NCI-H187 (cell line): ENCODE results near the gene MAPKBP1.
"Not testable (repeated sequence)": the region's sequence is repeated elsewhere in the genome, so short reads cannot be mapped to it uniquely, and the experiment has no call there.

ENCODE experiments used
- DNase-seq, 2 experiments: peaks; one replicate each; lab custom pipeline; 2025; lab: John Stamatoyannopoulos, UW

MAPKBP1 gene

GRCh38 chr15:41774062-41774881 is at the start of gene MAPKBP1:
Gene MAPKBP1 (plus strand): TSS chr15:41774484. CDS start chr15:41775276, 792 bp downstream.
- peak; percentile 83 to 92 for DNase-seq

- no peak for DNase-seq
These were observed 47.1 kb upstream of the MAPKBP1 start for GRCh38 chr15:41727143-41727542.

- DNase-seq: not testable (repeated sequence)
These were observed 46.2 kb upstream of the MAPKBP1 start for GRCh38 chr15:41728061-41728460.

GRCh38 chr15:41730543-41730942 is 43.7 kb upstream of the MAPKBP1 start:
- no peak for DNase-seq

GRCh38 chr15:41732483-41732882 is 41.8 kb upstream of the MAPKBP1 start:
- no peak for DNase-seq

- DNase-seq: no peak
These were observed 40.2 kb upstream of the MAPKBP1 start for GRCh38 chr15:41734079-41734478.

- DNase-seq: no peak
These were observed 39.2 kb upstream of the MAPKBP1 start for GRCh38 chr15:41735046-41735445.

- not testable (repeated sequence) for DNase-seq
These were observed 38.8 kb upstream of the MAPKBP1 start for GRCh38 chr15:41735492-41735891.

GRCh38 chr15:41746802-41747201 is 27.5 kb upstream of the MAPKBP1 start:
- DNase-seq: no peak

- DNase-seq: no peak
These were observed 18.1 kb upstream of the MAPKBP1 start for GRCh38 chr15:41756198-41756597.

- DNase-seq: peak in 1 of 2 experiments; percentile 35
These were observed 1.5 kb upstream of the MAPKBP1 start for GRCh38 chr15:41772720-41773331.

- DNase-seq: no peak
These were observed 954 bp upstream of the MAPKBP1 start for GRCh38 chr15:41773332-41773728.

- DNase-seq: no peak
These were observed 589 bp upstream of the MAPKBP1 start for GRCh38 chr15:41773729-41774061.

- DNase-seq: no peak
These were observed 666 bp downstream of the MAPKBP1 start for GRCh38 chr15:41774882-41775417.

GRCh38 chr15:41775651-41776050 is 1.4 kb downstream of the MAPKBP1 start:
- no peak for DNase-seq

- no peak for DNase-seq
These were observed 3.2 kb downstream of the MAPKBP1 start for GRCh38 chr15:41777421-41777973.

- no peak for DNase-seq
These were observed 4.2 kb downstream of the MAPKBP1 start for GRCh38 chr15:41778521-41778920.

GRCh38 chr15:41779662-41780157 is 5.4 kb downstream of the MAPKBP1 start:
- no peak for DNase-seq

- no peak for DNase-seq
These were observed 6.0 kb downstream of the MAPKBP1 start for GRCh38 chr15:41780266-41780665.

- DNase-seq: no peak
These were observed 6.4 kb downstream of the MAPKBP1 start for GRCh38 chr15:41780727-41781126.

- no peak for DNase-seq
These were observed 8.3 kb downstream of the MAPKBP1 start for GRCh38 chr15:41782371-41783282.

- DNase-seq: no peak
These were observed 9.0 kb downstream of the MAPKBP1 start for GRCh38 chr15:41783296-41783695.
